GM12878 (cell line): ENCODE data around the gene KCNMB4. TPM values are rescaled to one million over a fixed set of nuclear protein-coding genes. Genes with fewer than 3 reads are reported as not detected.

ENCODE experiments used
- BHLHE40 ChIP-seq, 2 experiments: fragments of 450-650 bp in 1 of 2; IDR thresholded peaks; 2 replicates each; pipeline ENCODE4 v1.6.1; 2011 to 2017; ENCODE audit warnings: low read depth in 2 of 2, borderline replicate concordance in 1 of 2, improper control_type of control experiment in 1 of 2, low read length in 1 of 2, mild to moderate bottlenecking in 1 of 2
- CHD4 ChIP-seq: fragments of 200-600 bp; sonication (generic); IDR thresholded peaks from 2 replicates; pipeline ENCODE4 v1.6.1; 2016; ENCODE audit warnings: mild to moderate bottlenecking
- ETV6 ChIP-seq, 2 experiments: fragments of 450-650 bp in 1 of 2; IDR thresholded peaks in 1 of 2; conservative IDR thresholded peaks in 1 of 2; 2 replicates each; pipeline ENCODE4 v1.6.1; 2014; ENCODE audit warnings: antibody characterized with exemption in 1 of 2, borderline replicate concordance in 1 of 2, low read depth in 1 of 2, mild to moderate bottlenecking in 1 of 2, moderate library complexity in 1 of 2
- HDGF ChIP-seq: fragments of 450-650 bp; IDR thresholded peaks from 2 replicates; pipeline ENCODE4 v1.6.1; 2016; ENCODE audit warnings: antibody characterized with exemption
- JUND ChIP-seq: IDR thresholded peaks from 2 replicates; pipeline ENCODE4 v1.6.1; 2012; ENCODE audit warnings: low read depth, mild to moderate bottlenecking, low read length, improper control_type of control experiment, moderate library complexity
- KDM1A ChIP-seq: fragments of 200-600 bp; sonication (generic); IDR thresholded peaks from 2 replicates; pipeline ENCODE4 v1.6.1; 2016; ENCODE audit warnings: borderline replicate concordance
- NBN ChIP-seq: fragments of 450-650 bp; IDR thresholded peaks from 2 replicates; pipeline ENCODE4 v1.6.1; 2016
- NRF1 ChIP-seq: conservative IDR thresholded peaks from 2 replicates; pipeline ENCODE4 v1.6.1; 2011; ENCODE audit warnings: mild to moderate bottlenecking, low read depth, low read length, improper control_type of control experiment
- PAX8 ChIP-seq: fragments of 450-650 bp; IDR thresholded peaks from 2 replicates; pipeline ENCODE4 v1.6.1; 2017; ENCODE audit warnings: mild to moderate bottlenecking, moderate library complexity
- RUNX3 ChIP-seq: IDR thresholded peaks from 2 replicates; pipeline ENCODE4 v1.6.1; 2012; ENCODE audit warnings: low read length, inconsistent platforms
- SMAD1 ChIP-seq: fragments of 450-650 bp; IDR thresholded peaks from 2 replicates; pipeline ENCODE4 v1.6.1; 2018; ENCODE audit warnings: mild to moderate bottlenecking, low read depth; ENCODE audit not compliant: partially characterized antibody
- SMARCA5 ChIP-seq: fragments of 450-650 bp; IDR thresholded peaks from 2 replicates; pipeline ENCODE4 v1.6.1; 2017; ENCODE audit warnings: mild to moderate bottlenecking
- SREBF2 ChIP-seq: IDR thresholded peaks from 2 replicates; pipeline ENCODE4 v1.6.1; 2012; ENCODE audit warnings: mild to moderate bottlenecking, low read length
- TAF1 ChIP-seq: IDR thresholded peaks from 2 replicates; pipeline ENCODE4 v1.6.1; 2011; ENCODE audit warnings: mild to moderate bottlenecking, low read depth, low read length, borderline replicate concordance
- TARDBP ChIP-seq: IDR thresholded peaks from 2 replicates; pipeline ENCODE4 v1.6.1; 2016; ENCODE audit warnings: borderline replicate concordance
- TCF3 ChIP-seq: IDR thresholded peaks from 2 replicates; pipeline ENCODE4 v1.6.1; 2012; ENCODE audit warnings: low read depth, mild to moderate bottlenecking, low read length, borderline replicate concordance; ENCODE audit not compliant: insufficient read depth
- ZBED1 ChIP-seq: IDR thresholded peaks from 2 replicates; pipeline ENCODE4 v1.6.1; 2016; ENCODE audit warnings: borderline replicate concordance
- ZNF217 ChIP-seq: fragments of 450-650 bp; IDR thresholded peaks from 2 replicates; pipeline ENCODE4 v1.6.1; 2017; ENCODE audit warnings: antibody characterized with exemption, mild to moderate bottlenecking
- ZNF24 ChIP-seq: fragments of 450-650 bp; IDR thresholded peaks from 2 replicates; pipeline ENCODE4 v1.6.1; 2017; ENCODE audit warnings: antibody characterized with exemption, mild to moderate bottlenecking
- polyA plus RNA-seq, 11 experiments: library from polyadenylated mRNA; depleted of rRNA in 4 of 11; unstranded in 6 of 11; stranded (reverse) in 5 of 11; fragments of >200 nt; fragmentation: Nextera tagmentation in 4 of 11; fragmentation: Illumina TruSeq in 1 of 11; extraction: Ambion mirVana in 4 of 11; extraction: Trizol in 1 of 11; gene quantifications; 1 replicate in 1 of 11; 2 replicates in 10 of 11; pipeline versions ENCODE4 v1.2.1 to v1.2.3, GENCODE V29; 2011 to 2016; ENCODE audit warnings: inconsistent platforms in 2 of 11, missing spikeins in 2 of 11, low read depth in 1 of 11
- total RNA-seq, 4 experiments: library from RNA; depleted of rRNA in 3 of 4; stranded (reverse); fragments of >200 nt in 3 of 4; fragmentation: Illumina TruSeq in 1 of 4; extraction: Trizol in 1 of 4; gene quantifications; 2 replicates each; pipeline versions ENCODE4 v1.2.1 to v1.2.3, GENCODE V29; 2013 to 2021
- TF ChIP-seq, protein P1 (sequence below): fragments of 450-650 bp; formaldehyde crosslinking; IDR thresholded peaks from 2 replicates; pipeline ENCODE4 v1.4.0; 2020; ENCODE audit warnings: mild to moderate bottlenecking, moderate library complexity
- TF ChIP-seq, protein P2 (sequence below): fragments of 450-650 bp; formaldehyde crosslinking; IDR thresholded peaks from 2 replicates; pipeline ENCODE4 v1.5.0; 2022; ENCODE audit warnings: mild to moderate bottlenecking, missing genetic modification characterization
- TF ChIP-seq, protein P3 (sequence below): IDR thresholded peaks from 2 replicates; pipeline ENCODE4 v1.6.1; 2011; ENCODE audit warnings: borderline replicate concordance, low read depth, mild to moderate bottlenecking, moderate library complexity, mixed read lengths, low read length; ENCODE audit not compliant: insufficient read depth; ENCODE audit errors: extremely low read length

Gene KCNMB4
- total and polyA plus RNA-seq, 10 of the 15 experiments (the other 5 are each of a cell fraction or from before 2014, with no cell fraction given) = 0.06 to 0.37 (median 0.16) TPM; not detected in 2

DNA sequence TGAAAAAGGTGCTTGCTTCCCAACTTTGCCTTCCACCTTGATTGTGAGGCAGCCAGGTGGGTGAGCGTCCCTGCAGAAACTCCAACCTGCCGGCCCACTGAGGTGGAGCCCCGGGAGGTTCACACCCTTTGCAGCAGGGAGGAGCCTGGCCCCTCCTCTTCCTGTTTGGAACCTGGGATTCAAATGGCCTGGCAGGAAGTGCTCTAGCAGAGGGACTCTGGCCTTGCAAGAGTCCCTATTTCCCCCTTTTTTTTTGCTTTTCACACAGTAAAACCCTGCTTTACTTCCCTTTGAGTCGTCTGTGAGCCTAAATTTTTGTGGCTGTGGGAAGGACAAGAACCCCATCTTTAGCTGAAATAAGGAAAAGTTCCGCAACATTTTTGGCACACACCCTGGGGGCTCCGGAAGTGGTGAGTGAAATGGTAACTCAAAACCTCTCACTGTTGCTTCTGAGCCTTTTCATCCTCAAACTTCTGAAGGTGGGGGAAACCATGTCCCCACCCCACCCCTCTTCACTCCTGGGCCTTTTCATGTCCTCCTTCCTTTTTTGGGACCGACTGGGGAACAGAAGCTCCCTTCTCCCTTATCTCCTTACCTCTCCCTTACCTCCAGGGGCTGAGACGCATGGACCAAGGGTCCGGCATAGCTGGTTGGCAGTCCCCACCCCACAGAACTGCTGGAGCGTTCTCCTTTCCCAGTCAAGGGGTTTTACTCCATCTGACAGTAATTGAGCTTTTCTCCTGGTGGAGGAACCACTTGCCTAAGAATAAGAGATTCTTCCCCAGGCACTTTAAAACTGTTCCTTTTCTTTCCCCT is 102.0 kb downstream of the KCNMB4 start (continued):
- TF ChIP-seq ZBED1 = no peak
- TF ChIP-seq NRF1 = no peak
- TF ChIP-seq JUND = no peak
- TF ChIP-seq, protein P1, sequence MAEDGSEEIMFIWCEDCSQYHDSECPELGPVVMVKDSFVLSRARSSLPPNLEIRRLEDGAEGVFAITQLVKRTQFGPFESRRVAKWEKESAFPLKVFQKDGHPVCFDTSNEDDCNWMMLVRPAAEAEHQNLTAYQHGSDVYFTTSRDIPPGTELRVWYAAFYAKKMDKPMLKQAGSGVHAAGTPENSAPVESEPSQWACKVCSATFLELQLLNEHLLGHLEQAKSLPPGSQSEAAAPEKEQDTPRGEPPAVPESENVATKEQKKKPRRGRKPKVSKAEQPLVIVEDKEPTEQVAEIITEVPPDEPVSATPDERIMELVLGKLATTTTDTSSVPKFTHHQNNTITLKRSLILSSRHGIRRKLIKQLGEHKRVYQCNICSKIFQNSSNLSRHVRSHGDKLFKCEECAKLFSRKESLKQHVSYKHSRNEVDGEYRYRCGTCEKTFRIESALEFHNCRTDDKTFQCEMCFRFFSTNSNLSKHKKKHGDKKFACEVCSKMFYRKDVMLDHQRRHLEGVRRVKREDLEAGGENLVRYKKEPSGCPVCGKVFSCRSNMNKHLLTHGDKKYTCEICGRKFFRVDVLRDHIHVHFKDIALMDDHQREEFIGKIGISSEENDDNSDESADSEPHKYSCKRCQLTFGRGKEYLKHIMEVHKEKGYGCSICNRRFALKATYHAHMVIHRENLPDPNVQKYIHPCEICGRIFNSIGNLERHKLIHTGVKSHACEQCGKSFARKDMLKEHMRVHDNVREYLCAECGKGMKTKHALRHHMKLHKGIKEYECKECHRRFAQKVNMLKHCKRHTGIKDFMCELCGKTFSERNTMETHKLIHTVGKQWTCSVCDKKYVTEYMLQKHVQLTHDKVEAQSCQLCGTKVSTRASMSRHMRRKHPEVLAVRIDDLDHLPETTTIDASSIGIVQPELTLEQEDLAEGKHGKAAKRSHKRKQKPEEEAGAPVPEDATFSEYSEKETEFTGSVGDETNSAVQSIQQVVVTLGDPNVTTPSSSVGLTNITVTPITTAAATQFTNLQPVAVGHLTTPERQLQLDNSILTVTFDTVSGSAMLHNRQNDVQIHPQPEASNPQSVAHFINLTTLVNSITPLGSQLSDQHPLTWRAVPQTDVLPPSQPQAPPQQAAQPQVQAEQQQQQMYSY = no peak
- TF ChIP-seq ZNF217 = no peak
- TF ChIP-seq, protein P2, sequence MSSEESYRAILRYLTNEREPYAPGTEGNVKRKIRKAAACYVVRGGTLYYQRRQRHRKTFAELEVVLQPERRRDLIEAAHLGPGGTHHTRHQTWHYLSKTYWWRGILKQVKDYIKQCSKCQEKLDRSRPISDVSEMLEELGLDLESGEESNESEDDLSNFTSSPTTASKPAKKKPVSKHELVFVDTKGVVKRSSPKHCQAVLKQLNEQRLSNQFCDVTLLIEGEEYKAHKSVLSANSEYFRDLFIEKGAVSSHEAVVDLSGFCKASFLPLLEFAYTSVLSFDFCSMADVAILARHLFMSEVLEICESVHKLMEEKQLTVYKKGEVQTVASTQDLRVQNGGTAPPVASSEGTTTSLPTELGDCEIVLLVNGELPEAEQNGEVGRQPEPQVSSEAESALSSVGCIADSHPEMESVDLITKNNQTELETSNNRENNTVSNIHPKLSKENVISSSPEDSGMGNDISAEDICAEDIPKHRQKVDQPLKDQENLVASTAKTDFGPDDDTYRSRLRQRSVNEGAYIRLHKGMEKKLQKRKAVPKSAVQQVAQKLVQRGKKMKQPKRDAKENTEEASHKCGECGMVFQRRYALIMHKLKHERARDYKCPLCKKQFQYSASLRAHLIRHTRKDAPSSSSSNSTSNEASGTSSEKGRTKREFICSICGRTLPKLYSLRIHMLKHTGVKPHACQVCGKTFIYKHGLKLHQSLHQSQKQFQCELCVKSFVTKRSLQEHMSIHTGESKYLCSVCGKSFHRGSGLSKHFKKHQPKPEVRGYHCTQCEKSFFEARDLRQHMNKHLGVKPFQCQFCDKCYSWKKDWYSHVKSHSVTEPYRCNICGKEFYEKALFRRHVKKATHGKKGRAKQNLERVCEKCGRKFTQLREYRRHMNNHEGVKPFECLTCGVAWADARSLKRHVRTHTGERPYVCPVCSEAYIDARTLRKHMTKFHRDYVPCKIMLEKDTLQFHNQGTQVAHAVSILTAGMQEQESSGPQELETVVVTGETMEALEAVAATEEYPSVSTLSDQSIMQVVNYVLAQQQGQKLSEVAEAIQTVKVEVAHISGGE (CRISPR knock-in tag) = no peak
- peak; percentile 56 for TF ChIP-seq RUNX3
- no peak for TF ChIP-seq SMAD1
- 0 out of 2 replicates have a peak, but pooled peaks have one; percentile 16 for TF ChIP-seq TAF1
- no peak for TF ChIP-seq BHLHE40 (IDR thresholded peaks at IDR 0.05; ENCODE audit: borderline replicate concordance in 1 of 2, low read depth in 2 of 2, low read length in 1 of 2)
- TF ChIP-seq TCF3 = no peak
- no peak for TF ChIP-seq KDM1A
- no peak for TF ChIP-seq NBN
- TF ChIP-seq TARDBP = no peak
- TF ChIP-seq SREBF2 = no peak
- no peak for TF ChIP-seq ZNF24
- no peak for TF ChIP-seq HDGF
- no peak for TF ChIP-seq CHD4
- TF ChIP-seq SMARCA5 = no peak
- TF ChIP-seq, protein P3, sequence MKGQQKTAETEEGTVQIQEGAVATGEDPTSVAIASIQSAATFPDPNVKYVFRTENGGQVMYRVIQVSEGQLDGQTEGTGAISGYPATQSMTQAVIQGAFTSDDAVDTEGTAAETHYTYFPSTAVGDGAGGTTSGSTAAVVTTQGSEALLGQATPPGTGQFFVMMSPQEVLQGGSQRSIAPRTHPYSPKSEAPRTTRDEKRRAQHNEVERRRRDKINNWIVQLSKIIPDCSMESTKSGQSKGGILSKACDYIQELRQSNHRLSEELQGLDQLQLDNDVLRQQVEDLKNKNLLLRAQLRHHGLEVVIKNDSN = no peak
- TF ChIP-seq PAX8 = no peak
- peak in 1 of 2 experiments; percentile 59; a peak in 1 of 4 replicates for TF ChIP-seq ETV6 (conservative IDR thresholded peaks at IDR 0.05 in 1 of 2, IDR thresholded peaks at IDR 0.05 in 1 of 2; ENCODE audit: borderline replicate concordance in 1 of 2, low read depth in 1 of 2)
